Keratinocyte (primary cell): Measurements from ENCODE around the gene TP53RK.

Experiments used
- CTCF ChIP-seq, 3 experiments: IDR thresholded peaks in 1 of 3; conservative IDR thresholded peaks in 1 of 3; optimal IDR thresholded peaks in 1 of 3; 2 replicates in 2 of 3; 3 replicates in 1 of 3; pipeline versions ENCODE3 to v1.5.1; 2011; ENCODE audit warnings: low read length in 3 of 3, mild to moderate bottlenecking in 3 of 3, moderate library complexity in 2 of 3, control low read depth in 1 of 3, inconsistent platforms in 1 of 3; ENCODE audit not compliant: insufficient read depth in 2 of 3; ENCODE audit errors: extremely low read depth in 1 of 3
- EZH2 ChIP-seq: IDR thresholded peaks from one replicate; pipeline ENCODE4 v1.6.1; 2012; ENCODE audit warnings: inconsistent platforms, mild to moderate bottlenecking, low read length, moderate library complexity

GRCh38 chr20:46678516-46678915, 10.7 kb downstream of the TP53RK start:
- TF ChIP-seq CTCF (optimal IDR thresholded peaks at IDR 0.05 in 1 of 3, IDR thresholded peaks at IDR 0.05 in 1 of 3, conservative IDR thresholded peaks at IDR 0.05 in 1 of 3; ENCODE audit: extremely low read depth in 1 of 3, insufficient read depth in 2 of 3, low read length in 3 of 3) (no peak), EZH2 (no peak)
